NCI-H1436 treated with DMSO at 0.1 percent for 48 hours (cell line): ENCODE measurements around the gene PAX7.
"Not testable (repeated sequence)": the region's sequence is repeated elsewhere in the genome, so short reads cannot be mapped to it uniquely, and the experiment has no call there.

Source experiments
- DNase-seq: peaks from one replicate; lab custom pipeline; 2025; lab: John Stamatoyannopoulos, UW

Gene PAX7

DNA sequence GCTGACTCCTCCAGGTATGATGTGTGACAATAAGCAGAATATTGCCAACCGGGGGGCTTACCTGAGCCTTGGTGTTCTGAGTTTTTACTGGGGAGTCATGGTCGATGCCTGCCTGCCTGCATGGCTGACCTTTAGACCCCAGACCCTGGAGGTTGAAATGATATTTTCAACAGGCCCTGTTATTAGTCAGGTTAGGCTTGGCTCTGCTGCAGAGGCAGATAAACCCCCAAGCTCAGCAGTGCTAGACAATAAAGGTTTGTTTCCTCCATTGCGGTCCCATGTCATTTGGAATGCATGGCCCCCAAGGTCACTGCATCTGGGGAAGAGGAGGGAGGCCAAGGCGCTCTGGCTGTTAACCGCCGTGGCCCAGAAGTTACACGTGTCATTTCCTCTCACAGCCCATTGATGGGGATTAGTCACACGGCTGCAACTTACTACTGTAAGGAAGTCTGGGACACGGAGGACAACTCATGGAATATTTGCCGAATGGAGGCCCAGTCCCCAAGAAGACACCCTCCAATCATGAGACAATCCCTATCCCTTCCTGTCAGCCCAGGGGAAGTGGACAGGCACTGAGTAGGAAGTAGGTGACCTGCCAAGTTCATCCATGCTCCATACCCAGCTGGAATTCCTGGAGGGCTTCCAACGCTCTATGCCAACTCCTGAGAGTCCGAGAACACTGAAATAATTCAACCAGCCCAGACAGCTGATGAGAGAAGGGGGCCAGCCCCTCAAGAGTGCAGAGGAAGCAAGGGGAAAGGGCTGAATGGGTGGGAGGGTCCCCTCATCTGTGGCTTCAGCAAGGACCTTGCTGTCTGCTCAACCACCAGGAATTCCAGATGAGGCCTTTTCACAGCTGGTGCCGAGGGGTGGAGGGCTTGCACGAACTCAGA, 131.5 kb downstream of the PAX7 start:
- no peak for DNase-seq

DNA sequence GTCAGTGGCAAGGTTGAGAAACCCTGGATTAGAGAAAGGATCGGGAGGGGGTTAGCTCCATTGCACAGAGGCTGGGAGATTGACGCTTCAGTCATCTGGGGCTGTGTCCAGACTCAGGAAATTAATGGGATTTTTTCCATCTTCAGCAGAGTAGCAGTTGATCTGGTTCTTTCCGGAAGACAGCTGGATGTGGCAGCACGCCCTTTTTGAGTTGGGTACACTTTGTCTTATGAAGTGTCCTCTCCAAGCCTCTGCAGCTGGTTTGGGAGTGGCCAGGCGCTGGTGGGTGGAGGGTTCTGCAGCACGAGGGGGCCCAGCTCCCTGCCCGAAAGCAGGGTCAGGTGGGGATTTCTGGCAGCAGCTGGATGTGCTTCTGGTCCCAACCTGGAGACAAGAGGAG, 133.7 kb downstream of the PAX7 start:
- DNase-seq: no peak

DNA sequence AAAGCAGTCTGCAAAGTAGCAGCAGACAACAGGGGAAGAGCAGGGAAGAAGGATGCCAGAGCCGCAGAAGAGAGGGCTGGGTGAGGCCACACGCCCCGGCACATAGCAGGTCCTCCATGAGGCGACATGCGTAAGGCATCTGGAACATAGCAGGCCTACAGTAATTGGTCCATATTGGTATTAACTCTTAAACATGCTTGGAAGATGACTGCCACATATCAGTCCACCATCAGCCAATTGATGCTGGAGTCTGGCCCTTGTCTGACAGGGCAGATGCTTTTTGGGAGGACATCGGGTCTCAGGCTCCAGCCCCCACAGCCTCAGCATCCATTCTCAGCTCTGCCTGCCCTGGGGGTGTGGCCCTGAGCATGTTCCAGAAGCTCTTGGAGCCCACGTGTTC, 135.1 kb downstream of the PAX7 start:
- no peak for DNase-seq

DNA sequence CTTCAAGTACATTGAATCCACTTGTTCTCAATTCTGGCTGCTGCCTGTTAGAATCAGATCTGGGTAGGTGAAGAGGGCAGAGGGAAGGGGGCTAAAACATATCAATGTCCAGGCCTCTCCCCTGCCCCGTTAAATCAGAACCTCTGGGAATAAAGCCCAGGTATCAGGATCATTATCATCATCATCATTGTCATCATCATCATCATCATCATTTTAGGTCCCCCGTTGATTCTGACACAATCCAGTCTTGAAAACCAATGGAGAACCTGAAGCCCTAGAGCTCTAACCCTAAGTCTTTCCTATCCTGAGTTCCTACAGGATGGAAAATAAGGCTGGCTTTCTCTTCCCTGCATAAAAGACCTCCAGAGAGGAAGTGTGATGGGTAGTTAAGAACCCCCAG, 135.7 kb downstream of the PAX7 start:
- DNase-seq: no peak

DNA sequence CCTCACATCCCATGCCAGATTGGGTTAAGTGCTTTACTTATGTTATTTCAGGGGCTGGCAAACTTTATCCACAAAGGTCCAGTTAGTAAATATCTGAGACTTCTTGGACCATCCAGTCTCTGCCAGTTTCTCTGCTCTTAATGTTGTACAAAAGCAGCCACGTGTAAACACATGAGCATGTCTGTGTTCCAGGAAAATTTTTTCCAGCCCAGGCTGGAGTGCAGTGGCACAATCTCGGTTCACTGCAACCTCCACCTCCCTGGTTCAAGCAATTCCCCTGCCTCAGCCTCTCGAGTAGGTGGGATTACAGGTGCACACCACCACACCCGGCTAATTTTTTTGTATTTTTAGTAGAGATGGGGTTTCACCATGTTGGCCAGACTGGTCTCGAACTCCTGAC, 136.9 kb downstream of the PAX7 start:
- DNase-seq: not testable (repeated sequence)

DNA sequence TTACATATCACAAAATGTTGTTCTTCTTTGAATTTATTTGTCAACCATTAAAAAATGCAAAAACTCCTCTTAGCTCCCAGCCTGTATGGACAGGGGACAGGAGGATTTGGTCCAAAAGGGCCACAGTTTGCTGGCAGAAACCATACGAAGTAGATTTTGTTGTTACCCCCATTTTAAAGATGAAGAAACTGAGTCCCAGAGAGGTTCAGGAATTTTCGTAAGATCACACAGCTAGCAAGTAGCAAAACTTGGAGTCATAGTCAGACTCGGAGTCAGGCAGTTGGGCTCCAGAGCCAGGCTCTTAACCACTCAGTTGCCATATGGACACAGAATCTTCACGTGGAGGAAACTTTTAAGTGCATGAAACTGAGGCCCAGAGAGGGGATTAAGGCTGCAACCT, 137.4 kb downstream of the PAX7 start:
- DNase-seq: no peak

DNA sequence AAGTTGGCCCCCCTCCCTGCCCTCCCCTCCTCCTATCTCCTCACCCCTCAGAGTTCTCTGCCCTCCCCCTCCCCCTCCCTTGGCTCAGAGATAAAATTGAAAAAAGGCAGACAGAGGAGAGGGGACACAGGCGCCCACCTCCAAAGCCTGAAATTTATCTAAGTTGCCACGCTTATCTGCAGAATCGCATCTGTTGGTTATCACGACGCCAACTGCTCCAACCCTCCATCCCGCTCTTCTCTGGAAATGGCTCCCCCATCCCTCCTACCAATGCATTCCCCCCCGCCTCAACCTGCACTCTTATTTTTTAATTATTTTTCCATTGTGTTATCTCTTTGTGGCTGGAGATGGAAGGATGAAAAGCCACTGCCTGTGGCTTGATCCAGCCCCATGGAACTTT, 138.5 kb downstream of the PAX7 start:
- DNase-seq: no peak

DNA sequence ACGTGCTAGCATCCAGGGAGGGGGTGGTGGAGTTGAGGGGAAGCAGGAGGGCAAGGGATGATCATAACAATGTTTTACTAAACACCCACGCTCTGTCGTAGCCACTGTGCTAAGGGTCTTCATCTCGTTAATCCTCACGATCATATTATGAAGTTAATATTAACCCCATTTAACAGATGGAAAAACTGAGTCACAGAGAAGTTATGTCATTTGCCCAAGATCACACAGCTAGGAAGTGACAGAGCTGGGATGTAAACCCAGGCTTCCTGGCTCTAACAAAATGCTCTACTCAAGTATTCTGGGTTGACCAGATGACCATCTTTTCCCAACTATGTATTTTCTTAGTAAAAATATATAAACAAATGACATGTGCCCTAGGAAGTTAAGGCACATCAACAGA, 140.2 kb downstream of the PAX7 start:
- no peak for DNase-seq

DNA sequence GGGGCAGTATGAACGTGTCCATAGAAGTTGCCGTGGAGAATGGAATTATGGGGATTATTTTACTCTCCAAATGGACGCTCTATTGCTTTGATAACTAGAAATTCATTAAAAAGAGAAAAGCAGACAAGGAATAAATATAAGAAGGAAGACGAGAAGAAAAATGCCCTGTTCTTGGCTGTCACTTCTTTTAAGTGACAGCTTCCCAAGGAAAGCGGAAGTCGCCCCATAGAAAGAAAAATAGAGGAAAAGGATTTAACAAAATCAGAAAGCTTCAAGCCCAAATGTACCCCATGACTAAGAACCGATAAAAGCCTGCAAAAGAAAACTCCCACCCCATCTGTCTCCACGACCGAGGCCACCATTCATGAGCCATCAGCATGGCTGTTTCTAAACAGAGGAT, 143.1 kb downstream of the PAX7 start:
- DNase-seq: no peak

DNA sequence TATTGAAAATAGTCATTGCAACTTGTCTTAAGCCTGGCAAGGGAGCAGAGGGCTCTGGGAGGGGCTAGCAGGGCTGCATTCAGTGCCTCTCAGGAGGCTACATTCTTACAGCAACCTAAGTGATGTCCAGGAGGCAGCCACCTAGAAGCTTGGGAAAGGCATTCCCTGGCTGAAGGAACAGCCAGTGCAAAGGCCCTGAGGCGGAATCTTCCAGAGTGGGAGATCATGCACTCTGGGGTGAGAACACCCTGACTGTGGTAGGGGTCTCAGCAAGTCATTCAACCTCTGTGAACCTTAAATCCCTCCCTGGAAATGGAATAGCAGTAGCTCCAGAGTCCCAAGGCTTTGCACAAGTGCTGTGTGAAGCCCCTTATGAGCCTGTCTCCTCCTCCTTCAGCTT, 144.7 kb downstream of the PAX7 start:
- no peak for DNase-seq

DNA sequence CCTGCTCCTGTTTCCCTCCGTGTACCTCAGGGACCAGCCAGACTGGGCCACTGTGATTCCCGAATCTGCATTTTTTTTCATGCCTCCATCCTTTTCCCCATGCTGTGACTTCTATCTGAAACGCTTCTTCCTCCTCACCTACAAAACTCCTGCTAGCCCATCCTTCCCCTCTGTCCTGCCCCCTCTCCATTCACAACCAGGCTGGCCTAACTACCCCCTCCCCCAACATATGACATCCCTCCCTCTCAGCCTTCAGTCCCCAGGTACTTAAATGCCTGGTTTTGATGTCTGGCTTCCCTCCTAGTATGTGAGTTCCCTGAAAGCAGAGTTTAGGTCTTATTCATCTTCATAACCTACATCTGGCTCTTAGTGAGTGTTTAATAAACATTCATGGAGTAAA, 146.1 kb downstream of the PAX7 start:
- DNase-seq: no peak

DNA sequence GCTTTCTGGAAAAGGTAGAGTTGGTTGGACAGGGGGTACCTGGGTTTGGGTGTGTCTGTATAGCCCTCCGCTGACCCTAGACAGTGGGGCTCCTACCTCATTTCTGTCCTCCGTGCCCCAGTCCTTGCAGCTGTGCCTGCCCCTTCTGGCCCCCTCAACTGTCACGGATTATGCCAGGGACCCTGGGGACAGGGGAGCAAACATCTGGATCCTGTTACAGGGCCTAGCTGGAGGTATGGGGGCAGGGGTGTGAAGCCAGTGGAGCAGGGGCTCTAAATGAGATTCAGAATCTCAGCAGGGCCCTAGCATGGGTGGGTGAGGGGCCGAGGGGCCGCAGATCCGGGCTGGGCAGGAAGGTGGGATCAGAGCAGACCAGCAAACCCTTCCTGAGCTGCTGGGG, 147.8 kb downstream of the PAX7 start:
- DNase-seq: no peak

DNA sequence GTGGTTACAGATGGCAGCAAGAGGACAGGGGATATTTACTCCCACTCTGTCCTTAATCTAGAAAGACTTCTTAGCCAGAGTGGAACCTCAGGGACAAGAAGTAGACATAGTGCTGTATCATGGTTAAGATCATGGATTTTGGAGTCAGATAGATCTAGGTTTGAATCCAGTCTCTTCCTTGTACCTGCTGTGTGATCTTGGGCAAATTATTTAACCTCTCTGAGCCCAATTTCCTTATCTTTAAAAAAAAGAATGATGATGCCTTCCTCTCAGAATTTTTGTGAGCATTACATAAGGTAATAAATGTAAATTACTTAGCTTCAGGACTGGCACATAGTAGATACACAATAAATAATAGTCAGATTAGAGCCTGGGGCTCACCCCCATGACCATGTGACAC, 150.4 kb downstream of the PAX7 start:
- DNase-seq: no peak

DNA sequence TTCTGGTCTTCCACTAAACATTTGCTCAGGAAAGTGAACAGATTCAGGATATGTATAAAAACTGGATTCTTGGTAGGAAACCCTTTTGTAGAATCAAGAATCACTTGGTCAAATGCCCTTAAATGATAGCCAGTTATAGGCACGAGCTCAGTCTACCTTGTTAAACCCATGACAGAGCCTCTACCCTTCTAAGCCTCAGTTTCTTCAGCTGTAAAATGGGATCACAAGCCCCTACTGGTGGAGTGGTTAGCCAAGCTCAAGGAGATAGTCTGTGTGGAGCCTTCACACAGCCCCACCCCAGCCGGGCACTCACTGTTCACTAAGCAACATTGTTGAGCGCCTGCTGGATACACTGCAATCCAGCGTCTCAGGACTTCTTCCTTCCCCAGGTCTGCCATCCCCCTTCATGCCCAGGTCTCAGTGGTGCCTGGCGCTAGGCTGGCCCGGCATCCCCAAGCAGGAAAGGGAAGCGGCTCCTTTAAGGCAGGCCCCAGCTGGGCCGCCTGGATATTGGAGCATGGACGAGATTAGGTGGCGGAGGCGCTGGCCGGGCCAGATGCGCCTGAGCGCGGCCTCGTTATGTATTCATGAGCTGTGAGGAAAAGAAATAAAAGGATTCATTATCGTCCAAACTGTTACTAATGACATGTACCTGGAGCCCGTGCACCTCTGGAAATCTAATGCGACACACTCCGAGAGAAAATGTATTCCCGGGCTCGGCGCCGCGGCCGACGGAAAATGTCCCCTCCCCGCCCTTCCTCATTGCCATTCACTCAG, 153.2 kb downstream of the PAX7 start:
- no peak for DNase-seq

DNA sequence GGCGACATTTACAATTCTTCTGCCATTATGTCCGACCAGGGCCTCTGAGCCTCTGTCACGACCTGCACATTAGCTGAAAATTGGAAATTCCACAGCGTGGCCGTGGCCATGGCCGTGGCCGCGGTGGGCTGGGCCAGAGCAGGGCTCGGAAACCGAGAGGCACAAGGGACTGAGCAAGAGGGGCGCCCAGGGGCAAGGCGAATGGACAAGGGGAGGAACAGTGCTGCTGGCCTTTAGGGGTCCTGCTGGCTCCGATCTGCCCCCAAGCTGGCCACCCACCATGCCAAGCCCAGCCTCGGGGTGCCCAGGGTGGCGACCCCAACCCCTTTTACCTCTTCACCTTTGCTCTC, 153.8 kb downstream of the PAX7 start:
- no peak for DNase-seq

DNA sequence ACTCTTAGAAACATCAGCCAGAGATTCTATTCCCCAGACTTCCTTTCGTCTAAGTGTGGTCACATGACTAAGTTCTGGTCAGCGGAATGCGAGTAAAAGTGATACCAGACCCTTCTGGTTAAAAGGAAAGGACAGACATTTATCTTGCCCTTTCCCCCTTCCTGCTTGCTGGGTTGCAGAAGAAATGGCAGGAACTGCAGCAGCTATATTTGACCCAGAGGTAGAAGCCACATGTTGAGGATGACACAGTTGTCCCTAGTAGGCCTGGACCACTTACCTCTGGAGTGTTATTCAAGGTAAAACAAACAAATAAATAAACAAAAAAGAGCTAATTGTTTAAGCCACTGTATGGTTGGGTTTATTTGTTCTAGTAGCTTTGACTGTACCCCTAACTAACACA, 155.5 kb downstream of the PAX7 start:
- no peak for DNase-seq

DNA sequence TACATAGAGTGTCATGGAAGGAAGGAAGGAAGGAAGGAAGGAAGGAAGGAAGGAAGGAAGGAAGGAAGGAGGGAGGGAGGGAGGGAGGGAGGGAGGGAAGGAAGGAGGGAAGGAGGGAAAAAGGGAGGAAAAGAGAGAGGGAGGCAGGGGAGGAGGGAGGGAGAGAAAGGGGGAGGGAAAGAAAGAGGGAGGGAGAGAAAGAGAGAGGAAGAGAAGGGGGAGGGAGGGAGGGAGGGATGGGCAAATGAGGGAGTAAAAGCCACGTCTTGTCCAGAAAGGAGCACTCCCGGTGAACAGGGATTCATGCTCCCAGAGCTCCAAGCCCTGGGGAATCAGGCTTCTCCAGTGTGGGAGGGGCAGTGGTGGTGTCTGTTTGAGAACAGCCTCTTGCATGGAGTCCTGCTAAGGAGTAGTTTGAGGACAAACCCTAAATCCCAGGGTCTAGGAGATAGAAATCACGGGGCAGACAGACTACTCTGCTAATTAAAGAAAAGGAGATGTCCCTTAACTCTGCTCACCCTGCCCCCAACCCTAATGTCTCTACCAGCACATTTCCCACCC, 157.3 kb downstream of the PAX7 start:
- no peak for DNase-seq

DNA sequence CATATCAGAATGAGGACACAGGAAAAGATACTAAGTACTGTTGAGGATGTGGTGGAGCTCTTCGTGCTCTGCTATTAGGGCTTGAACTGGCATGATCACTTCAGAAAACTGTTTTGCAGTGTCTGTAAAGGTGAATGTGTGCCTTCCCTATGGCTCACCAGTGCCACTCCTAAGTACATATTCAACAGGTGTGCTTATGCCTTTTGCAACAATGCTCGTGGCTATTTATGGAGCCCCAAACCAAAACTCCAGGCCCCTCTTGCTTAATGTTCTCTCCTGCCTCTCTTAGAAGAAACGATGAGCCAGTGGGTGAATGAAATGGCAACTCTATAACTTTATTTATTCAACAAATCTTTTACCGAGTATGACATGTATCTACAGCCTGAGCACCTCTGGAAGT, 158.6 kb downstream of the PAX7 start:
- DNase-seq: no peak

DNA sequence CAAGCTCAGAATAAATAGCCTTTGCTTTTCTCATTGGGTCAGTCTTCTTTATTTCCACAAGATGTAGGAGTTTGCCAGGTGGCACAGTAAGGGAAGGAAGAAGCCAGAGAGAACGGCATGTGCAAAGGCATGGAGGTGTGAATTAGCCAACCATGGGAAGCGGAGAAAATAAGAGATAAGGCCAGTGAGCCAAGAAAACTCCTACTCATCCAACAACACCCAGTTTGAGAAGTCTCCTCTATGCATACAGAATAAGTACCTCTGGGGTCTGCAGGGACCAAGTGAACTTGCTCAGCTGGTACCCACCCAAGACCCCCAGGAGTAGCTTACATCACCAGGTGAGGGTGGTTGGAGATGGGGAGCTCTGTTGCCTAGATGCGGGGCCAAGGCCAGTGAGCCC, 162.1 kb downstream of the PAX7 start:
- DNase-seq: no peak

DNA sequence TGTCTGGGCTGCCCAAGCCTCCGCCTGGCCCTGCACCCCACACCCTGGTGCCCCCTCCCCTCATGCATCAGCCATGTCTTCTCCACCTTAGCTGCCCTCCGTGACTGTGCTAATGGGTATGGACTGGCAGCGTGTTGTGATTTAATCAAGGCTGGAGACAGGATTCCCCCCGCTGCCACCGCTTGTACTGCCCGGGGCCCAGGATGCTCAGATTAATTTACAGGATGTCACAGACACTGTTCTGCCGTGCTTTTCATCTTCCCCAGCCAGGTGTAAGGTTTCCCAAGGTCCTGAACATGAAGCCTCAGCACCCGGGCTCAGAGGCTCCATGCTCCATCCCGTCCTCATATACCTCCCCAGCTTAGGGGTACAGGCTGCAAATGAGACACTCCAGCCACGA, 162.5 kb downstream of the PAX7 start:
- no peak for DNase-seq

DNA sequence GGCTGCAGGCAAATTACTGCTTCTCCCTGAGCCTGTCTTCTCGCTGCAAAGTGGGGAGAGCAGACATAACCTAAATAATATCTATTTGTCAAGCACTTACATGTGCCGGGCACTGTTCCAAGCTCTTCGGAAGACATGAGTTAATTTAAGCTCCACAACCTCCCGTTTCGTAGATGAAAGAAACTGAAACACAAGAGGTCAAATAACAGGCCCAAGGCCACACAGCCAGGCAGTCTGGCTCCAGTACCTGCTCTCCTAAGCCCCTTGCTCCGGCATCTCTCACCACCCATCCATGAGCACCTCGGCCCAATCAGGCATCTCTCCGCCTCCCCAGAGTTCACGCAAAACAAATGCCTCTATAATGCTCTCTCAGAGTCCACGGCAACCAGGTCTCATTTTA, 163.4 kb downstream of the PAX7 start:
- DNase-seq: no peak

DNA sequence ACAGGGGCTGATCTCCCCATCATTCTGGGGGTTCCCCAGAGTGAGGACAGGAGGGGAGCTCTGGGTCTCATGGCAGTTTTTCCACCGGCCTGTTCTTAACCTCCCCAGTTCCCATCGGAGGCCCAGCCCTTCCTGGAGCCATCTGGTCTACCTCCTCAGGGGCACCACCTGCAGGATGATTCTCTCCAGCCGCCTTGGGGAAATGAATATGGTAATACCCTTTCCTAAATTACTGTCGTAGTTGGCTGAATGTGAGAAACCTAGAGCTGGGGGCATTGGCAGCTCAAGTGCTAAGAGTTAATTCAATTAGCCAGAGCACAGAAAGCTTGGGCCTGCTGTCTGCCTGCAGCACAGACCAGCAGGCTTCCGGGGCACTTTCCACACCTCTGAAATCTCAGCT, 163.9 kb downstream of the PAX7 start:
- DNase-seq: no peak

DNA sequence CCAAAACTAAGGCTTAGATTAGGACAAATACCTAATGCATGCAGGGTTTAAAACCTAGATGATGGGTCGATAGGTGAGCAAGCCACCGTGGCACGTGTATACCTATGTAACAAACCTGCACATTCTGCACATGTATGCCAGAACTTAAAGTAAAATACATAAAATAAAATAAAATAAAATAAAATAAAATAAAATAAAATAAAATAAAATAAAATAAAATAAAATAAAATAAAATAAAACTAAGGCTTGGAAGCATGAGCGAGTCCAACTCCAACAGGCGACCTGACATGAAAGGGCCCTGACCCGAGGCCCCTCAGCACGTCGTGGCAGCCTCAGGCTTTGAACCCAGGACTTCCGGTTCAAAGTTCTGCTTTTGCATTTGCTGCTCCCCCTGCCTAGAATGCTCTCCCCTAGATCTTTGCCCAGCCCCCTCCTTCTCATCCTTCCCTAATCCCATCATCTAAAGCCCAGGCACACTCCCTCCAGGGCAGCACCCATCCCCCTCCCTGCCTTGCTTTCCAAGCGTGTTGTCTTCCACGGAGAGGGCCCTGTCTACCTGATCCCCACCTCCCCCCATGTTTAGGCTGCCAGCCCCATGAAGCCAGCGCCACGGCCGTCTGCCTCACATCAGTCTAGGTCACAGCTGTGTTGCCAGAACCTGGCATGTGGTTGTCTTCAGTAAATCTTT, 164.5 kb downstream of the PAX7 start:
- no peak for DNase-seq
